GM12891 (cell line): Measurements from ENCODE around the gene ZFAND3.

Source experiments
- PAX5 ChIP-seq: IDR thresholded peaks from 2 replicates; pipeline ENCODE4 v1.6.1; 2011; ENCODE audit warnings: low read length, moderate library complexity, mild to moderate bottlenecking; ENCODE audit not compliant: insufficient read depth, severe bottlenecking
- POLR2A ChIP-seq: IDR thresholded peaks from 2 replicates; pipeline ENCODE4 v1.6.1; 2011; ENCODE audit warnings: low read depth, low read length, control low read depth
- POLR2AphosphoS5 ChIP-seq: IDR thresholded peaks from 2 replicates; pipeline ENCODE4 v1.6.1; 2011; ENCODE audit warnings: low read depth, low read length, control low read depth
- POU2F2 ChIP-seq: IDR thresholded peaks from 2 replicates; pipeline ENCODE4 v1.6.1; 2011; ENCODE audit warnings: low read depth, mild to moderate bottlenecking, control low read depth, low read length, moderate library complexity
- SPI1 ChIP-seq: IDR thresholded peaks from 2 replicates; pipeline ENCODE4 v1.6.1; 2011; ENCODE audit warnings: low read depth, low read length, control low read depth
- TAF1 ChIP-seq: IDR thresholded peaks from 2 replicates; pipeline ENCODE4 v1.6.1; 2011; ENCODE audit warnings: low read depth, low read length, control low read depth

DNA sequence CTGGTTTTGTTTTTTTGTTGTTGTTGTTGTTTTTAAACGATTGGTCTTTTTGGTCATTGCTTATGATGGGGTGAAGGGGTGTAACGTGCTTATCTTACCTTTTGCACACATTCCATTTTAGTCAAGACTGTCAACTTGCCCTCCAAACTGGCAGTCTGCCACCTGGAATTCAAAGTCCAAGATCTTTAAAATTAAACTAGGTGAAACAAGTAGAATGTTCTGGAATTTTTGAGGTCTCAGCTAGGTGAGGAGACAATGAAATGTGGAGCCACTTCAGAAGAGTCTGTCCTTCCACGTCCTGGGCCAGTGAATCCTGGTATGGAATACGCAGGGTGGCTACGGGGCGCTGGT lies 344.6 kb downstream of the ZFAND3 start:
- TF ChIP-seq POLR2AphosphoS5: no peak
- no peak for TF ChIP-seq PAX5
- TF ChIP-seq POLR2A: no peak
- TF ChIP-seq SPI1: no peak
- no peak for TF ChIP-seq TAF1
- TF ChIP-seq POU2F2: no peak
